GM03348 (cell line): ENCODE results near the gene CSMD2.

Experiments used
- DNase-seq: peaks from one replicate; pipeline ENCODE4 v3.0.0; 2012; ENCODE audit warnings: low spot score

CSMD2 gene

GRCh38 chr1:33852711-33853110 is 312.3 kb downstream of the CSMD2 start:
- DNase-seq = peak; percentile 48

- no peak for DNase-seq
Measured at GRCh38 chr1:33850481-33850880, 314.5 kb downstream of the CSMD2 start.

- no peak for DNase-seq
Measured at GRCh38 chr1:33849211-33849610, 315.8 kb downstream of the CSMD2 start.

- DNase-seq = no peak
Measured at GRCh38 chr1:33848205-33848937, 316.7 kb downstream of the CSMD2 start.

GRCh38 chr1:33846861-33847260 is 318.2 kb downstream of the CSMD2 start:
- DNase-seq = no peak

GRCh38 chr1:33844166-33844565 is 320.9 kb downstream of the CSMD2 start:
- DNase-seq = no peak

GRCh38 chr1:33842348-33842747 is 322.7 kb downstream of the CSMD2 start:
- no peak for DNase-seq

GRCh38 chr1:33841494-33841893 is 323.5 kb downstream of the CSMD2 start:
- DNase-seq = peak; percentile 29

- no peak for DNase-seq
Measured at GRCh38 chr1:33837635-33838034, 327.4 kb downstream of the CSMD2 start.

- DNase-seq = no peak
Measured at GRCh38 chr1:33836911-33837310, 328.1 kb downstream of the CSMD2 start.

GRCh38 chr1:33828654-33829053 is 336.4 kb downstream of the CSMD2 start:
- no peak for DNase-seq

GRCh38 chr1:33828059-33828458 is 337.0 kb downstream of the CSMD2 start:
- DNase-seq = no peak

GRCh38 chr1:33826711-33827110 is 338.3 kb downstream of the CSMD2 start:
- DNase-seq = no peak

- no peak for DNase-seq
Measured at GRCh38 chr1:33826311-33826710, 338.7 kb downstream of the CSMD2 start.

- no peak for DNase-seq
Measured at GRCh38 chr1:33825506-33825905, 339.5 kb downstream of the CSMD2 start.

GRCh38 chr1:33824971-33825370 is 340.1 kb downstream of the CSMD2 start:
- no peak for DNase-seq

GRCh38 chr1:33824321-33824720 is 340.7 kb downstream of the CSMD2 start:
- no peak for DNase-seq

- DNase-seq = no peak
Measured at GRCh38 chr1:33823830-33824229, 341.2 kb downstream of the CSMD2 start.

- DNase-seq = no peak
Measured at GRCh38 chr1:33823401-33823800, 341.6 kb downstream of the CSMD2 start.

- DNase-seq = no peak
Measured at GRCh38 chr1:33822396-33822795, 342.6 kb downstream of the CSMD2 start.

- DNase-seq = no peak
Measured at GRCh38 chr1:33821291-33821690, 343.7 kb downstream of the CSMD2 start.

GRCh38 chr1:33820804-33821203 is 344.2 kb downstream of the CSMD2 start:
- DNase-seq = no peak

- no peak for DNase-seq
Measured at GRCh38 chr1:33819913-33820311, 345.1 kb downstream of the CSMD2 start.

GRCh38 chr1:33819290-33819912 is 345.6 kb downstream of the CSMD2 start:
- no peak for DNase-seq
